ENCODE data around the gene OLFML2B. TPM values are rescaled to one million over a fixed set of nuclear protein-coding genes. Genes with fewer than 3 reads are reported as not detected.

The OLFML2B gene
- total RNA-seq, 5 donors from 2014 or later (not counting 1 experiment from before 2014, with no cell fraction given), result not detected

DNA sequence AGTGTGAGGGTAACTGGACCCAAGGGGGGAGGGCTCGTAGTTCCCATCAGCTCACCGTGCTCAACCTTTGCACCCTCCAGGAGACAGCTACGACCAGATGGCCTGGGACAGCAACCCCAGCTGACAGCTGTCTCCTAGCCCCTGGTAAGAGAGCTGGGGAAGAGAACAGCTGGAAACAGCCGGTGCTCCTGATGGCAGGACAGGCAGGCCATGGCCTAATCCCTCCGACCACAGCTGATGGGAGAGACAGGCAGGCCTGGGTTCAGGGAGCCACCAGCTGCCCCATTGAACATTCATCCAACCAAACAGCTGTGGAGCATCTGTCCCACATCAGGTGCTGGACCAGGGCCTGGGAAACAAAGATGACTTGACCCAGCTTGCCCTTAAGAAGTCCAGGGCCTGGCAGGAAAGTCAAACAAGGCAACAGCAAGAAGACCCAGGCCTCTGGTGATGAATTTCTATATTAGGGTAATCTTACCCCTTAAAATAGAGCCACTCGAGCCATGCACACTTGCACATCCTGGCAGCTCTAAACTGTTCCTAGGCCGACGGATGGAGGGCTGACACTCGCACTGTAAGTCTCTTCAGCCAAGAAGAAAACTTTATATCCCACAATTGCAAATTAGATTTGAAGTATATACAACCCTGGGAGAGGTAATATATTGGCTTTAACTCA, 12.2 kb downstream of the OLFML2B start:
- H3K4me1 ChIP-seq (ENCODE audit: control insufficient read depth in 1 of 2, extremely low read depth in 1 of 2, insufficient read depth in 2 of 2, low read length in 2 of 2), result no peaks in the 10 kb centered on the region
- peaks cover 0 to 27% of the 10 kb centered on the region in 2 experiments for H3K27me3 ChIP-seq (replicated peaks in 1 of 2; ENCODE audit: control insufficient read depth in 2 of 2, extremely low read depth in 1 of 2, insufficient read depth in 2 of 2, low read length in 1 of 2)
- WGBS (ENCODE audit: insufficient coverage), result 80% methylated on average over 1 of the region's 9 CpGs
- H3K4me3 Mint-ChIP-seq, result no peak overlapping the region
- ChIA-PET CTCF (interaction anchor here in 1 of 2 donors (0.6 kb wide), 1 partner anchor 348 kb away, joined by 3 read pairs; no protein-coding TSS in a partner anchor), POLR2A (no interaction called here)
- H3K27ac ChIP-seq (ENCODE audit: low read length), result no peak overlapping the region
- H3K36me3 Mint-ChIP-seq, result no peaks in the 10 kb centered on the region
- H3K27ac Mint-ChIP-seq, result no peak overlapping the region
- H3K9me3 Mint-ChIP-seq, result peaks cover 0 to 8% (median 0%) of the 10 kb centered on the region in 3 donors
- no peak for DNase-seq
- H3K27me3 Mint-ChIP-seq, result peaks cover 0 to 6% of the 10 kb centered on the region in 2 donors
- no peak for ATAC-seq (replicated peaks in 1 of 4)
- H3K4me1 Mint-ChIP-seq, result peaks cover 0 to 6% (median 1%) of the 10 kb centered on the region in 3 donors
- H3K9me3 ChIP-seq, result no peaks in the 10 kb centered on the region
- no peak overlapping the region for H3K4me3 ChIP-seq (ENCODE audit: control insufficient read depth in 1 of 2, extremely low read depth in 1 of 2, low read length in 1 of 2)
- no peaks in the 10 kb centered on the region for H3K36me3 ChIP-seq (ENCODE audit: control insufficient read depth in 2 of 2, extremely low read depth in 1 of 2, insufficient read depth in 1 of 2, low read length in 1 of 2)

- DNase-seq (no peak), ATAC-seq (replicated peaks in 1 of 4) (no peak)
- CTCF ChIA-PET, result no interaction called here
- Histone ChIP-seq H3K36me3 (ENCODE audit: control insufficient read depth in 2 of 2, extremely low read depth in 1 of 2, insufficient read depth in 1 of 2, low read length in 1 of 2) (no peaks in the 10 kb centered on the region), H3K4me1 (ENCODE audit: control insufficient read depth in 1 of 2, extremely low read depth in 1 of 2, insufficient read depth in 2 of 2, low read length in 2 of 2) (no peaks in the 10 kb centered on the region), H3K27ac (ENCODE audit: low read length) (no peak overlapping the region), H3K9me3 (no peaks in the 10 kb centered on the region), H3K4me3 (ENCODE audit: control insufficient read depth in 1 of 2, extremely low read depth in 1 of 2, low read length in 1 of 2) (no peak overlapping the region), H3K27me3 (replicated peaks in 1 of 2; ENCODE audit: control insufficient read depth in 2 of 2, extremely low read depth in 1 of 2, insufficient read depth in 2 of 2, low read length in 1 of 2) (peaks cover 0 to 29% of the 10 kb centered on the region in 2 experiments)
- Mint-ChIP-seq H3K9me3 (peaks cover 0 to 8% (median 0%) of the 10 kb centered on the region in 3 donors), H3K4me1 (peaks cover 0 to 6% (median 1%) of the 10 kb centered on the region in 3 donors), H3K4me3 (no peak overlapping the region), H3K27me3 (peaks cover 0 to 6% of the 10 kb centered on the region in 2 donors), H3K27ac (no peak overlapping the region), H3K36me3 (no peaks in the 10 kb centered on the region)
- 70% methylated on average over 1 of the region's 3 CpGs for WGBS (ENCODE audit: insufficient coverage)
- POLR2A ChIA-PET, result no interaction called here
Observed at GRCh38 chr1:162010175-162010506, 13.5 kb downstream of the OLFML2B start.

DNA sequence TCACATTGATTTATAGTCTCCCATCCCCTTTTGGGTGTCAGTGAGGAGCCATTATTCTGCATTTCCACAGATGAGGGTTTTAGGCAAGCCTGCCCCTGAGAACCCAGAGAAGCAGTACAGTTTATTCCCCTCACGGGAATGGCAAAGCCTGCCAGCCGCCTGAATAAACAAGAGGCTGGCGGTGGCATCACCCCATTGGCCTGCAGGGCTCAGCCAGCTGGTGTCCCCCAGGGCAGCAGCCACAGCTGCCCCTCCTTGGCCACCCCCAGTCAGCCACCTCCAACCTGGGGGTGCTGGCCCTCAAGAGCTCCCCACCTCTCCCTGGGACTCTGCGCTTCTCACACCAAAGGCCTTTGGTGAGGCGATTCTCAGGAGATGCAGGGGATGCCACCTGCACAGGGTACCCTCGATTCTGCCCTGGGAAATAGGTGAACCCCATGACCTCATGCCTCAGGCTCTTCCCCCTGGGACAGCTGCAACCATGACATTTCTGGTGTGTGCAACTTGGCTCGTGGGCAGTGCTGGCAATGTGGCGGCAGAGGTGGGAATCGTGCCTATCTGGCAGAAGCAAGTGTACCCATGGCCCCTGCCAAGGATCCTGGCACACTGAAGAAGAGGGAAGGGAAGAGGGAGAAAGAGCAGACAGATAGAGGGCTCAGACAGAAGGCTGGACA, 14.0 kb downstream of the OLFML2B start:
- Histone ChIP-seq H3K36me3 (ENCODE audit: control insufficient read depth in 2 of 2, extremely low read depth in 1 of 2, insufficient read depth in 1 of 2, low read length in 1 of 2) (no peaks in the 10 kb centered on the region), H3K4me1 (ENCODE audit: control insufficient read depth in 1 of 2, extremely low read depth in 1 of 2, insufficient read depth in 2 of 2, low read length in 2 of 2) (no peaks in the 10 kb centered on the region), H3K27ac (ENCODE audit: low read length) (no peak overlapping the region), H3K9me3 (no peaks in the 10 kb centered on the region), H3K27me3 (replicated peaks in 1 of 2; ENCODE audit: control insufficient read depth in 2 of 2, extremely low read depth in 1 of 2, insufficient read depth in 2 of 2, low read length in 1 of 2) (peaks cover 0 to 30% of the 10 kb centered on the region in 2 experiments), H3K4me3 (ENCODE audit: control insufficient read depth in 1 of 2, extremely low read depth in 1 of 2, low read length in 1 of 2) (no peak overlapping the region)
- peaks cover 3 to 6% of the 10 kb centered on the region in 2 donors for H3K27me3 Mint-ChIP-seq
- ChIA-PET CTCF (no interaction called here), POLR2A (no interaction called here)
- H3K36me3 Mint-ChIP-seq, result no peaks in the 10 kb centered on the region
- H3K4me1 Mint-ChIP-seq, result peaks cover 1 to 10% (median 3%) of the 10 kb centered on the region in 3 donors
- DNase-seq (no peak), ATAC-seq (replicated peaks in 1 of 4) (no peak)
- 75% methylated on average over 9 of the region's 9 CpGs for WGBS (ENCODE audit: insufficient coverage)
- peaks cover 0 to 8% (median 0%) of the 10 kb centered on the region in 3 donors for H3K9me3 Mint-ChIP-seq
- no peak overlapping the region for H3K27ac Mint-ChIP-seq
- H3K4me3 Mint-ChIP-seq, result no peak overlapping the region

- no peak overlapping the region for H3K27ac Mint-ChIP-seq
- DNase-seq (no peak), ATAC-seq (replicated peaks in 1 of 4) (no peak)
- H3K27me3 Mint-ChIP-seq, result peaks cover 5 to 6% of the 10 kb centered on the region in 2 donors
- no peaks in the 10 kb centered on the region for H3K36me3 Mint-ChIP-seq
- H3K9me3 Mint-ChIP-seq, result peaks cover 0 to 6% (median 0%) of the 10 kb centered on the region in 3 donors
- H3K36me3 ChIP-seq (ENCODE audit: control insufficient read depth in 2 of 2, extremely low read depth in 1 of 2, insufficient read depth in 1 of 2, low read length in 1 of 2), result no peaks in the 10 kb centered on the region
- no peak overlapping the region for H3K27ac ChIP-seq (ENCODE audit: low read length)
- 80% methylated on average over 2 of the region's 5 CpGs for WGBS (ENCODE audit: insufficient coverage)
- H3K27me3 ChIP-seq (replicated peaks in 1 of 2; ENCODE audit: control insufficient read depth in 2 of 2, extremely low read depth in 1 of 2, insufficient read depth in 2 of 2, low read length in 1 of 2), result peaks cover 0 to 34% of the 10 kb centered on the region in 2 experiments
- H3K4me1 ChIP-seq (ENCODE audit: control insufficient read depth in 1 of 2, extremely low read depth in 1 of 2, insufficient read depth in 2 of 2, low read length in 2 of 2), result no peaks in the 10 kb centered on the region
- H3K4me3 Mint-ChIP-seq, result no peak overlapping the region
- no peaks in the 10 kb centered on the region for H3K9me3 ChIP-seq
- no peak overlapping the region for H3K4me3 ChIP-seq (ENCODE audit: control insufficient read depth in 1 of 2, extremely low read depth in 1 of 2, low read length in 1 of 2)
- H3K4me1 Mint-ChIP-seq, result peaks cover 3 to 16% (median 3%) of the 10 kb centered on the region in 3 donors
- CTCF ChIA-PET, result no interaction called here
- POLR2A ChIA-PET, result no interaction called here
Observed at GRCh38 chr1:162008799-162009198, 14.9 kb downstream of the OLFML2B start.

DNA sequence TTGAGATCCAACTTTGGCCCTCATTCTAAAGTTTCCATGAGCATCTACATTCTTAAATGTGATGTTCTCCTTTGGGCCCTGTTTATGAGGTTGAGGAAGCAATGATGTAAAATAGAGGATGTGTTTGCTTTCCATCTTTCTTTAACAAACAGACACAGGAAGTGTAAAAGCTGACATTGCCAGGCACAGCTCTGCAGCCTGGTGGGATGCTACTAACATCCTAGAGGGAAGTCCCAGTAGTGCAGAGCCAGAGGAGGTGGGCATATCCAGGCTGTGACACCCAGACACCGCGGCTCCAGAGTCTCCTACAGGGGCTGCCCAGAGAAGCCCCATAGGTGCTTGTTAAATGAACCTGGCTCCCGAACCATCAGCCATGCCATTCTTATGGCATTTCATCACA, 16.2 kb downstream of the OLFML2B start:
- no peaks in the 10 kb centered on the region for H3K9me3 Mint-ChIP-seq
- Histone ChIP-seq H3K27ac (ENCODE audit: low read length) (no peak overlapping the region), H3K36me3 (ENCODE audit: control insufficient read depth in 2 of 2, extremely low read depth in 1 of 2, insufficient read depth in 1 of 2, low read length in 1 of 2) (no peaks in the 10 kb centered on the region), H3K4me1 (ENCODE audit: control insufficient read depth in 1 of 2, extremely low read depth in 1 of 2, insufficient read depth in 2 of 2, low read length in 2 of 2) (no peaks in the 10 kb centered on the region), H3K9me3 (no peaks in the 10 kb centered on the region), H3K4me3 (ENCODE audit: control insufficient read depth in 1 of 2, extremely low read depth in 1 of 2, low read length in 1 of 2) (no peak overlapping the region), H3K27me3 (replicated peaks in 1 of 2; ENCODE audit: control insufficient read depth in 2 of 2, extremely low read depth in 1 of 2, insufficient read depth in 2 of 2, low read length in 1 of 2) (peaks cover 0 to 44% of the 10 kb centered on the region in 2 experiments)
- no peaks in the 10 kb centered on the region for H3K36me3 Mint-ChIP-seq
- 91% methylated on average over 3 of the region's 3 CpGs for WGBS (ENCODE audit: insufficient coverage)
- no peak overlapping the region for H3K4me3 Mint-ChIP-seq
- no peak overlapping the region for H3K27ac Mint-ChIP-seq
- peaks cover 3 to 22% (median 3%) of the 10 kb centered on the region in 3 donors for H3K4me1 Mint-ChIP-seq
- ChIA-PET POLR2A (no interaction called here), CTCF (no interaction called here)
- no peak for DNase-seq
- H3K27me3 Mint-ChIP-seq, result peaks cover 6 to 8% of the 10 kb centered on the region in 2 donors
- ATAC-seq (replicated peaks in 1 of 4), result no peak

GRCh38 chr1:162006081-162006480, 17.6 kb downstream of the OLFML2B start:
- peaks cover 3 to 22% (median 3%) of the 10 kb centered on the region in 3 donors for H3K4me1 Mint-ChIP-seq
- H3K27ac Mint-ChIP-seq, result no peak overlapping the region
- peaks cover 6 to 8% of the 10 kb centered on the region in 2 donors for H3K27me3 Mint-ChIP-seq
- H3K9me3 ChIP-seq, result no peaks in the 10 kb centered on the region
- H3K4me3 Mint-ChIP-seq, result no peak overlapping the region
- H3K4me3 ChIP-seq (ENCODE audit: control insufficient read depth in 1 of 2, extremely low read depth in 1 of 2, low read length in 1 of 2), result no peak overlapping the region
- ChIA-PET CTCF (interaction anchor here (0.7 to 0.9 kb wide), 2 partner anchors 28 to 556 kb away, joined by 3 read pairs; partner anchors contain the start of gene UAP1 (in 1 of the 2)), POLR2A (no interaction called here)
- no peaks in the 10 kb centered on the region for H3K36me3 ChIP-seq (ENCODE audit: control insufficient read depth in 2 of 2, extremely low read depth in 1 of 2, insufficient read depth in 1 of 2, low read length in 1 of 2)
- H3K36me3 Mint-ChIP-seq, result no peaks in the 10 kb centered on the region
- no peak overlapping the region for H3K27ac ChIP-seq (ENCODE audit: low read length)
- no peaks in the 10 kb centered on the region for H3K9me3 Mint-ChIP-seq
- no peak for DNase-seq
- peaks cover 0 to 41% of the 10 kb centered on the region in 2 experiments for H3K27me3 ChIP-seq (replicated peaks in 1 of 2; ENCODE audit: control insufficient read depth in 2 of 2, extremely low read depth in 1 of 2, insufficient read depth in 2 of 2, low read length in 1 of 2)
- 66% methylated on average over 5 of the region's 6 CpGs for WGBS (ENCODE audit: insufficient coverage)
- no peaks in the 10 kb centered on the region for H3K4me1 ChIP-seq (ENCODE audit: control insufficient read depth in 1 of 2, extremely low read depth in 1 of 2, insufficient read depth in 2 of 2, low read length in 2 of 2)
- no peak for ATAC-seq (replicated peaks in 1 of 4)
